HEK293T (cell line): ENCODE data around the gene FARP2.

Experiments used
- ARNT ChIP-seq: fragments of 450-650 bp; IDR thresholded peaks from 2 replicates; pipeline ENCODE4 v1.6.1; 2017; ENCODE audit warnings: mild to moderate bottlenecking
- ELF4 ChIP-seq: fragments of 450-650 bp; IDR thresholded peaks from 2 replicates; pipeline ENCODE4 v1.6.1; 2017; ENCODE audit warnings: antibody characterized with exemption
- FOXA1 ChIP-seq: fragments of 450-650 bp; IDR thresholded peaks from 2 replicates; pipeline ENCODE4 v1.6.1; 2016; ENCODE audit warnings: mild to moderate bottlenecking
- L3MBTL2 ChIP-seq: fragments of 450-650 bp; conservative IDR thresholded peaks from 2 replicates; pipeline ENCODE4 v1.6.1; 2016; ENCODE audit warnings: mild to moderate bottlenecking
- NFRKB ChIP-seq: fragments of 450-650 bp; IDR thresholded peaks from 2 replicates; pipeline ENCODE4 v1.6.1; 2016; ENCODE audit warnings: mild to moderate bottlenecking, moderate library complexity
- SP1 ChIP-seq: fragments of 450-650 bp; IDR thresholded peaks from 2 replicates; pipeline ENCODE4 v1.6.1; 2017
- SUZ12 ChIP-seq: fragments of 450-650 bp; IDR thresholded peaks from 2 replicates; pipeline ENCODE4 v1.6.1; 2016; ENCODE audit warnings: mild to moderate bottlenecking
- ZNF384 ChIP-seq: fragments of 450-650 bp; IDR thresholded peaks from 2 replicates; pipeline ENCODE4 v1.6.1; 2016

- no peak for TF ChIP-seq ELF4
- TF ChIP-seq SP1, result no peak
- no peak for TF ChIP-seq NFRKB
- no peak for TF ChIP-seq SUZ12
- no peak for TF ChIP-seq ARNT
- TF ChIP-seq L3MBTL2, result no peak
- no peak for TF ChIP-seq FOXA1
- no peak for TF ChIP-seq ZNF384
Measured at GRCh38 chr2:241475267-241475666, 119.2 kb downstream of the FARP2 start.
